GM12892 (cell line): ENCODE data around the gene OR6Q1.

Source experiments
- POLR2AphosphoS5 ChIP-seq: IDR thresholded peaks from 2 replicates; pipeline ENCODE4 v1.6.1; 2011; ENCODE audit warnings: low read depth, low read length, control low read depth
- TAF1 ChIP-seq: IDR thresholded peaks from 2 replicates; pipeline ENCODE4 v1.6.1; 2011; ENCODE audit warnings: low read depth, mild to moderate bottlenecking, control low read depth, low read length, borderline replicate concordance

DNA sequence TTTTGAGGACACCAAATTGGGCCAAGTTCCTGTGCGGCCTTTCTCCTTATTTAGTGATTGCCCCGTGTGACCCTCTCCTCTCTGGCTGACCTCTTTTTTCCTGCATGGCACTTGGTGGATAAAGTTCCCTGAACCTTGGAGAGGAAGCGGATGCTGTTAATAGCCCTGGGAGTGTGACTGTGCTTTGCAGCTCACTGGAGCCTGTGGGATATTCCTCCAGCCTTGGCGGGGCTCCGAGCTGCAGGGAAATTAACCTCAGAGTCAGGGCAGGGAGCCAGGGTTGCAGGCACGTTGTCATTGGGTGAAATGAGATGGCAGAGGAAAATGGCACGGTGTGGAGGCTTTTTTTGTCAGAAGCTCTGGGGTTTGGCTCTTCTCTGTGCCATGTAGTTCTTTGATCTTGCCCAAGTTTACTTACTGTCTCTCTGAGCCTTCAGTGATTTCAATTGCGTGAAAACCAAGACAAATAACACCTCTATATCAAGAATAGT is 6.1 kb upstream of the OR6Q1 start:
- TF ChIP-seq POLR2AphosphoS5: no peak
- TF ChIP-seq TAF1: no peak
